ENCODE measurements around the gene NMNAT2.

- no peak for TF ChIP-seq ARNTL (CRISPR knock-in tag; IDR thresholded peaks at IDR 0.05; ENCODE audit: borderline replicate concordance, low read depth)
- no peak for TF ChIP-seq ZNF565 (CRISPR knock-in tag; conservative IDR thresholded peaks at IDR 0.05; ENCODE audit: low read depth)
- TF ChIP-seq TOX (CRISPR knock-in tag; IDR thresholded peaks at IDR 0.05; ENCODE audit: borderline replicate concordance), result no peak
- no peak for TF ChIP-seq GLIS3 (CRISPR knock-in tag; IDR thresholded peaks at IDR 0.05)
- TF ChIP-seq, protein P1, sequence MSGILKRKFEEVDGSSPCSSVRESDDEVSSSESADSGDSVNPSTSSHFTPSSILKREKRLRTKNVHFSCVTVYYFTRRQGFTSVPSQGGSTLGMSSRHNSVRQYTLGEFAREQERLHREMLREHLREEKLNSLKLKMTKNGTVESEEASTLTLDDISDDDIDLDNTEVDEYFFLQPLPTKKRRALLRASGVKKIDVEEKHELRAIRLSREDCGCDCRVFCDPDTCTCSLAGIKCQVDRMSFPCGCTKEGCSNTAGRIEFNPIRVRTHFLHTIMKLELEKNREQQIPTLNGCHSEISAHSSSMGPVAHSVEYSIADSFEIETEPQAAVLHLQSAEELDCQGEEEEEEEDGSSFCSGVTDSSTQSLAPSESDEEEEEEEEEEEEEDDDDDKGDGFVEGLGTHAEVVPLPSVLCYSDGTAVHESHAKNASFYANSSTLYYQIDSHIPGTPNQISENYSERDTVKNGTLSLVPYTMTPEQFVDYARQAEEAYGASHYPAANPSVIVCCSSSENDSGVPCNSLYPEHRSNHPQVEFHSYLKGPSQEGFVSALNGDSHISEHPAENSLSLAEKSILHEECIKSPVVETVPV (CRISPR knock-in tag; IDR thresholded peaks at IDR 0.05), result no peak
- TF ChIP-seq, protein P2, sequence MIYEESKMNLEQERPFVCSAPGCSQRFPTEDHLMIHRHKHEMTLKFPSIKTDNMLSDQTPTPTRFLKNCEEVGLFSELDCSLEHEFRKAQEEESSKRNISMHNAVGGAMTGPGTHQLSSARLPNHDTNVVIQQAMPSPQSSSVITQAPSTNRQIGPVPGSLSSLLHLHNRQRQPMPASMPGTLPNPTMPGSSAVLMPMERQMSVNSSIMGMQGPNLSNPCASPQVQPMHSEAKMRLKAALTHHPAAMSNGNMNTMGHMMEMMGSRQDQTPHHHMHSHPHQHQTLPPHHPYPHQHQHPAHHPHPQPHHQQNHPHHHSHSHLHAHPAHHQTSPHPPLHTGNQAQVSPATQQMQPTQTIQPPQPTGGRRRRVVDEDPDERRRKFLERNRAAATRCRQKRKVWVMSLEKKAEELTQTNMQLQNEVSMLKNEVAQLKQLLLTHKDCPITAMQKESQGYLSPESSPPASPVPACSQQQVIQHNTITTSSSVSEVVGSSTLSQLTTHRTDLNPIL (CRISPR knock-in tag; IDR thresholded peaks at IDR 0.05; ENCODE audit: low read depth), result no peak
- no peak for TF ChIP-seq ESRRG (CRISPR knock-in tag; IDR thresholded peaks at IDR 0.05)
- TF ChIP-seq PATZ1 (CRISPR knock-in tag; IDR thresholded peaks at IDR 0.05; ENCODE audit: borderline replicate concordance), result no peak
- TF ChIP-seq ZC3H10 (CRISPR knock-in tag; IDR thresholded peaks at IDR 0.05), result no peak
Observed at GRCh38 chr1:183283286-183283685, 134.9 kb downstream of the NMNAT2 start.

All from SK-N-SH treated with all-trans-retinoic acid at 6 μM for 48 hours (cell line).